K562 (cell line): Measurements from ENCODE around the gene APBA2. TPM values are rescaled to one million over a fixed set of nuclear protein-coding genes. Genes with fewer than 3 reads are reported as not detected.

ENCODE experiments used
- ATAC-seq: fragments of 200-7000 bp; cut with Tn5 transposase; 3 replicates; pipeline ENCODE4 v1.9.1; 2020; ENCODE audit warnings: moderate library complexity
- BruUV-seq: library from RNA; stranded (reverse); fragments of 400-500 nt; replicated peaks from 2 replicates; lab custom pipeline; 2021; lab: Mats Ljungman, UMichigan
- CTCF ChIA-PET: fragments of 300-600 bp; formaldehyde crosslinking; extraction: SDS; loops from one replicate; lab custom pipeline; 2021; ENCODE audit warnings: low intra/inter-chr PET ratio; lab: Yijun Ruan, JAX
- POLR2A ChIA-PET: fragments of 300-600, 350-650 bp; sonication (Branson Sonifier 250); formaldehyde crosslinking; extraction: SDS; loops from one replicate; lab custom pipeline; 2021; ENCODE audit warnings: antibody characterized with exemption, inconsistent platforms; lab: Yijun Ruan, JAX
- DNase-seq, 4 experiments: peaks; one replicate each; pipeline versions ENCODE4 v3.0.0 to v3.0.0-alpha.2; 2011 to 2018; ENCODE audit warnings: low spot score in 3 of 4, mixed read lengths in 3 of 4; ENCODE audit errors: extremely low read depth in 1 of 4
- FAIRE-seq: peaks from 2 replicates; lab custom pipeline; 2011; peaks lifted over from hg19 to GRCh38; lab: Jason Lieb, UNC
- H2AFZ ChIP-seq: 2 replicates; pipeline ENCODE4 v1.6.0; 2011; ENCODE audit warnings: low read depth, low read length, control low read depth, inconsistent platforms
- H3K27ac ChIP-seq: fragments of 200-600 bp; 3 replicates; pipeline ENCODE4 v1.8.0; 2011; ENCODE audit warnings: low read depth, mild to moderate bottlenecking, control low read depth, inconsistent platforms, low read length, moderate library complexity, mixed read lengths; ENCODE audit errors: extremely low read depth
- H3K27me3 ChIP-seq, 2 experiments: fragments of 300-600 bp in 1 of 2; 2 replicates in 1 of 2; 3 replicates in 1 of 2; pipeline versions ENCODE4 v1.6.0 to v1.8.0; 2011; ENCODE audit warnings: inconsistent platforms in 2 of 2, low read length in 2 of 2, mild to moderate bottlenecking in 1 of 2, mixed read lengths in 1 of 2, moderate library complexity in 1 of 2; ENCODE audit not compliant: control insufficient read depth in 2 of 2, insufficient read depth in 2 of 2
- H3K36me3 ChIP-seq: fragments of 300-600 bp; 3 replicates; pipeline ENCODE4 v1.8.0; 2011; ENCODE audit warnings: mild to moderate bottlenecking, low read length, inconsistent platforms; ENCODE audit not compliant: control insufficient read depth, insufficient read depth
- H3K4me1 ChIP-seq, 2 experiments: fragments of 200-600 bp in 1 of 2; replicated peaks in 1 of 2; 2 replicates in 1 of 2; 3 replicates in 1 of 2; pipeline versions ENCODE4 v1.5.1 to v1.8.0; 2011; ENCODE audit warnings: inconsistent platforms in 2 of 2, low read length in 2 of 2, mild to moderate bottlenecking in 1 of 2, mixed read lengths in 1 of 2, moderate library complexity in 1 of 2; ENCODE audit not compliant: control insufficient read depth in 2 of 2, insufficient read depth in 2 of 2
- H3K4me2 ChIP-seq: 2 replicates; pipeline ENCODE4 v1.6.1; 2011; ENCODE audit warnings: low read length, control low read depth, inconsistent platforms, mixed read lengths; ENCODE audit not compliant: insufficient read depth
- H3K4me3 ChIP-seq: fragments of 200-600 bp; sonication (generic), shearing (Covaris generic); 2 replicates; pipeline ENCODE4 v1.5.1; 2016; ENCODE audit warnings: control low read depth, inconsistent platforms
- H3K79me2 ChIP-seq: fragments of 200-600 bp; 3 replicates; pipeline ENCODE4 v1.8.0; 2011; ENCODE audit warnings: low read length, inconsistent platforms; ENCODE audit not compliant: control insufficient read depth, insufficient read depth
- H3K9ac ChIP-seq, 2 experiments: 2 replicates each; pipeline versions ENCODE4 v1.6.0 to v1.6.1; 2011; ENCODE audit warnings: low read depth in 2 of 2, low read length in 2 of 2, control low read depth in 1 of 2, inconsistent platforms in 1 of 2, mild to moderate bottlenecking in 1 of 2, mixed read lengths in 1 of 2; ENCODE audit not compliant: insufficient read depth in 1 of 2
- H3K9me1 ChIP-seq: one replicate; pipeline ENCODE4 v1.6.0; 2011; ENCODE audit warnings: inconsistent platforms, mild to moderate bottlenecking, low read length, moderate library complexity; ENCODE audit not compliant: control insufficient read depth, insufficient read depth
- H3K9me3 ChIP-seq: replicated peaks from 2 replicates; pipeline ENCODE4 v1.5.1; 2011; ENCODE audit warnings: low read depth, low read length, inconsistent platforms; ENCODE audit not compliant: control insufficient read depth, insufficient read depth
- H4K20me1 ChIP-seq: replicated peaks from 2 replicates; pipeline ENCODE4 v1.6.1; 2011; ENCODE audit warnings: low read length, inconsistent platforms, mixed read lengths; ENCODE audit not compliant: control insufficient read depth, insufficient read depth
- ARID1B ChIP-seq: fragments of 450-650 bp; IDR thresholded peaks from 2 replicates; pipeline ENCODE4 v1.6.1; 2016; ENCODE audit warnings: antibody characterized with exemption, mild to moderate bottlenecking, inconsistent platforms
- ATF4 ChIP-seq: fragments of 450-650 bp; formaldehyde crosslinking; IDR thresholded peaks from 2 replicates; pipeline ENCODE4 v1.4.0; 2022; ENCODE audit warnings: mild to moderate bottlenecking, moderate library complexity
- EGR1 ChIP-seq: fragments of 450-650 bp; conservative IDR thresholded peaks from 2 replicates; pipeline ENCODE4 v1.6.1; 2017; ENCODE audit warnings: mild to moderate bottlenecking
- FOSL1 ChIP-seq: fragments of 200-800 bp; sonication (Bioruptor generic); conservative IDR thresholded peaks from 2 replicates; pipeline ENCODE4 v1.6.1; 2016; ENCODE audit warnings: missing genetic modification characterization, missing compliant biosample characterization
- GABPA ChIP-seq: fragments of 200-800 bp; sonication (Bioruptor generic); conservative IDR thresholded peaks from 2 replicates; pipeline ENCODE4 v1.6.1; 2016; ENCODE audit warnings: low read depth, missing genetic modification characterization, missing compliant biosample characterization
- JUN ChIP-seq, 2 experiments: sonication (generic) in 1 of 2; formaldehyde crosslinking in 1 of 2; IDR thresholded peaks; 2 replicates each; pipeline versions ENCODE4 v1.6.1 to v1.8.0; 2012 to 2022; ENCODE audit warnings: borderline replicate concordance in 2 of 2, mild to moderate bottlenecking in 2 of 2, improper control_type of control experiment in 1 of 2, low read depth in 1 of 2, low read length in 1 of 2, missing genetic modification reagents in 1 of 2
- JUNB ChIP-seq: fragments of 450-650 bp; formaldehyde crosslinking; conservative IDR thresholded peaks from 2 replicates; pipeline ENCODE4 v1.4.0; 2020; ENCODE audit warnings: mild to moderate bottlenecking
- SMARCA4 ChIP-seq: fragments of 450-650 bp; IDR thresholded peaks from 2 replicates; pipeline ENCODE4 v1.6.1; 2016
- ZC3H4 ChIP-seq: sonication (generic); formaldehyde crosslinking; IDR thresholded peaks from 2 replicates; pipeline ENCODE4 v1.9.0; 2021; ENCODE audit warnings: missing genetic modification reagents, borderline replicate concordance
- ZNF3 ChIP-seq: fragments of 250-450 bp; sonication (Bioruptor Pico); IDR thresholded peaks from 2 replicates; pipeline ENCODE4 v1.5.0; 2021; ENCODE audit warnings: mild to moderate bottlenecking, moderate library complexity
- ZNF318 ChIP-seq, 2 experiments: fragments of 450-650 bp; IDR thresholded peaks; 2 replicates each; pipeline ENCODE4 v1.6.1; 2016; ENCODE audit warnings: mild to moderate bottlenecking in 2 of 2, borderline replicate concordance in 1 of 2, low read depth in 1 of 2, moderate library complexity in 1 of 2
- WGBS: fragments of 100-300 bp; shearing (Covaris generic); methylation state at CpG from one replicate; pipeline ENCODE4 v1.1.6; 2016; ENCODE audit warnings: low coverage, mixed read lengths; ENCODE audit not compliant: insufficient coverage; ENCODE audit errors: missing lambda C conversion rate; 5-methylcytosine and 5-hydroxymethylcytosine counted together
- in situ Hi-C: fragments of 300-500 bp; cut with MboI; formaldehyde crosslinking; loops from 4 replicates; pipeline ENCODE4 v1.15.0; 2018; ENCODE audit warnings: inconsistent platforms, mixed read lengths
- intact Hi-C: fragments of 100-400 bp; cut with micrococcal nuclease; formaldehyde crosslinking; loops from 2 replicates; pipeline ENCODE4 v1.14.2; 2022
- polyA plus RNA-seq, 8 experiments: library from polyadenylated mRNA; depleted of rRNA in 4 of 8; stranded (reverse) in 5 of 8; unstranded in 3 of 8; fragments of >200 nt; fragmentation: Nextera tagmentation in 2 of 8; fragmentation: Illumina TruSeq in 1 of 8; extraction: Ambion mirVana in 2 of 8; extraction: Trizol in 1 of 8; gene quantifications; 2 replicates each; pipeline versions ENCODE4 v1.2.1 to v1.2.3, GENCODE V29; 2011 to 2014; ENCODE audit warnings: inconsistent platforms in 1 of 8, missing spikeins in 1 of 8
- total RNA-seq, 7 experiments: library from RNA; depleted of rRNA in 6 of 7; stranded (reverse); fragments of >200 nt in 6 of 7; fragmentation: Illumina TruSeq in 2 of 7; extraction: Trizol in 2 of 7; gene quantifications; 2 replicates each; pipeline versions ENCODE4 v1.2.1 to v1.2.3, GENCODE V29; 2011 to 2021; ENCODE audit warnings: low replicate concordance in 1 of 7
- TF ChIP-seq, protein P1 (sequence below), 2 experiments: fragments of 450-650 bp in 1 of 2; sonication (generic) in 1 of 2; formaldehyde crosslinking in 1 of 2; IDR thresholded peaks in 1 of 2; conservative IDR thresholded peaks in 1 of 2; 2 replicates each; pipeline versions ENCODE4 v1.6.1 to v1.8.1; 2016 to 2023; ENCODE audit warnings: mild to moderate bottlenecking in 2 of 2, moderate library complexity in 2 of 2, inconsistent platforms in 1 of 2, missing genetic modification reagents in 1 of 2

APBA2 gene
- total and polyA plus RNA-seq, 9 of the 15 experiments (the other 6 are each of a cell fraction or from before 2014, with no cell fraction given): 0.24 to 40.9 (median 25.2) TPM

DNA sequence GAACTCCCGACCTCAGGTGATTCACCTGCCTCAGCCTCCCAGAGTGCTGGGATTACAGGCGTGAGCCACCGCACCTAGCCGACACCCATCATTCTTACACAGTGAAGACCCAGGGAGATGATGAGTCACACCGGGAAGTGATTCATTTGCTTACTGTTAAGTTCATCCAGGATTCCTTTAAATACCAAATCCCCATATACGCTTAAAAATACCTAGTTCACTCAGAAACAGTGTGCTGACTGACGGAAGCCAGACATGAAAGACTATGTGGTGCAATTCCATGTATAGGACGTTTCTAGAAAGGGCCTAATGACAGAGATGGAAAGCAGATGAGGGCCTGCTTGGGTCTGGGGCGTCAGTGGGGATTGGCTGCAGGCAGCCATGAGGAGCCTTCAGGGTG is 75.2 kb downstream of the APBA2 start:
- in situ Hi-C loops: no loop called here
- CTCF ChIA-PET: no interaction called here
- TF ChIP-seq ATF4 (CRISPR knock-in tag) (no peak), FOSL1 (tag) (peak; percentile 83), EGR1 (no peak), ARID1B (peak; percentile 64), JUN (IDR thresholded peaks at IDR 0.05; ENCODE audit: borderline replicate concordance, low read depth, low read length) (peak; percentile 59; the same call in 1 of the 2 replicates), JUN (CRISPR knock-in tag; IDR thresholded peaks at IDR 0.05; ENCODE audit: borderline replicate concordance) (no peak), SMARCA4 (peak; percentile 67), ZC3H4 (CRISPR knock-in tag) (no peak), ZNF318 (IDR thresholded peaks at IDR 0.05; ENCODE audit: borderline replicate concordance in 1 of 2, low read depth in 1 of 2) (no peak), JUNB (CRISPR knock-in tag) (no peak), ZNF3 (CRISPR knock-in tag) (no peak), GABPA (tag) (no peak)
- TF ChIP-seq, protein P1, sequence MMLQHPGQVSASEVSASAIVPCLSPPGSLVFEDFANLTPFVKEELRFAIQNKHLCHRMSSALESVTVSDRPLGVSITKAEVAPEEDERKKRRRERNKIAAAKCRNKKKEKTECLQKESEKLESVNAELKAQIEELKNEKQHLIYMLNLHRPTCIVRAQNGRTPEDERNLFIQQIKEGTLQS (IDR thresholded peaks at IDR 0.05): peak; percentile 86
- TF ChIP-seq, protein P1 (CRISPR knock-in tag; conservative IDR thresholded peaks at IDR 0.05): no peak

More for the DNA sequence above, 75.2 kb downstream of the APBA2 start:
- POLR2A ChIA-PET: no interaction called here
- H3K9me3 ChIP-seq: no peaks in the 10 kb centered on the region
- H3K9me1 ChIP-seq: no peaks in the 10 kb centered on the region
- H3K9ac ChIP-seq: no peak overlapping the region
- FAIRE-seq (no peak), DNase-seq (peak in 1 of 4 experiments; percentile 33), ATAC-seq (peak; percentile 25; the same call in 1 of the 3 replicates)
- no peak overlapping the region for H3K4me3 ChIP-seq
- 43% methylated on average over 9 of the region's 9 CpGs for WGBS
- no peaks in the 10 kb centered on the region for H4K20me1 ChIP-seq
- intact Hi-C loops: no loop called here
- no peaks in the 10 kb centered on the region for H3K27me3 ChIP-seq
- BruUV-seq: no TSS peak
- peaks cover 19% of the 10 kb centered on the region in 2 experiments for H3K4me1 ChIP-seq
- no peak overlapping the region for H3K27ac ChIP-seq
- peaks cover 27% of the 10 kb centered on the region for H3K79me2 ChIP-seq
- H2AFZ ChIP-seq: no peak overlapping the region
- peaks cover 5% of the 10 kb centered on the region; the same call in 2 of the 3 replicates for H3K36me3 ChIP-seq
- H3K4me2 ChIP-seq: no peak overlapping the region
